ENCODE measurements around the gene PRR23A.

GRCh38 chr3:139016430-139017048 lies 10.5 kb upstream of the PRR23A start:
- TF ChIP-seq CTCF (IDR thresholded peaks at IDR 0.05 in 4 of 5, conservative IDR thresholded peaks at IDR 0.05 in 1 of 5) (no peak), POLR2A (IDR thresholded peaks at IDR 0.05) (no peak)

Measured in gastrocnemius medialis (tissue), 4 donors.